ENCODE results near the gene MUC5AC.

GRCh38 chr11:1163911-1164735 is 6.4 kb downstream of the MUC5AC start:
- TF ChIP-seq POLR2AphosphoS5 (IDR thresholded peaks at IDR 0.05; ENCODE audit: borderline replicate concordance, low read depth, low read length) = no peak
- TF ChIP-seq EZH2 (IDR thresholded peaks at IDR 0.05) = no peak
- TF ChIP-seq FOXP2 (optimal IDR thresholded peaks at IDR 0.05; ENCODE audit: control extremely low read depth, extremely low read length, insufficient read depth) = no peak

All from SK-N-MC (cell line).